ENCODE measurements around the gene OR7C1.

GRCh38 chr19:14767466-14767971 is 67.5 kb downstream of the OR7C1 start:
- TF ChIP-seq CTCF (IDR thresholded peaks at IDR 0.05): no peak
- TF ChIP-seq POLR2A (IDR thresholded peaks at IDR 0.05): no peak
- TF ChIP-seq EP300 (IDR thresholded peaks at IDR 0.05): no peak

Measured in ovary (tissue), 3 donors.